Suprapubic skin (tissue), 4 donors: ENCODE results near the gene PLXNA2.

Source experiments
- CTCF ChIP-seq, 2 donors: fragments of 200-600 bp in 1 of 2; fragments of 450-650 bp in 1 of 2; sonication (generic) in 1 of 2; IDR thresholded peaks; one replicate each; pipeline ENCODE4 v1.5.1; 2016 to 2019; ENCODE audit warnings: antibody characterized with exemption in 2 of 2, mild to moderate bottlenecking in 1 of 2, moderate library complexity in 1 of 2
- POLR2A ChIP-seq, 2 donors: fragments of 450-650 bp; IDR thresholded peaks; one replicate each; pipeline ENCODE4 v1.6.1; 2017; ENCODE audit warnings: antibody characterized with exemption in 2 of 2, mild to moderate bottlenecking in 2 of 2, moderate library complexity in 2 of 2
- POLR2AphosphoS5 ChIP-seq, 3 donors: sonication (generic); formaldehyde crosslinking; IDR thresholded peaks; one replicate each; pipeline ENCODE4 v1.6.1; 2017; ENCODE audit warnings: antibody characterized with exemption in 3 of 3

- no peak for TF ChIP-seq CTCF (IDR thresholded peaks at IDR 0.05)
- TF ChIP-seq POLR2A (IDR thresholded peaks at IDR 0.05), result no peak
- no peak for TF ChIP-seq POLR2AphosphoS5 (IDR thresholded peaks at IDR 0.05)
Observed at GRCh38 chr1:208163539-208163938, 80.6 kb downstream of the PLXNA2 start.
